HFF-Myc (cell line): Measurements from ENCODE around the gene TMUB2.

Experiments
- DNase-seq: peaks from one replicate; pipeline ENCODE4 v3.0.0-alpha.2; 2011; ENCODE audit warnings: low read depth; ENCODE audit errors: extremely low read depth
- H3K4me3 ChIP-seq: replicated peaks from 2 replicates; pipeline ENCODE4 v1.5.1; 2011; ENCODE audit warnings: low read depth, mild to moderate bottlenecking, control low read depth, low read length
- TF ChIP-seq, protein P1 (sequence below): IDR thresholded peaks from 2 replicates; pipeline ENCODE4 v1.5.1; 2012; ENCODE audit warnings: mild to moderate bottlenecking, low read depth, low read length, control low read depth; ENCODE audit errors: missing control alignments

Gene TMUB2

DNA sequence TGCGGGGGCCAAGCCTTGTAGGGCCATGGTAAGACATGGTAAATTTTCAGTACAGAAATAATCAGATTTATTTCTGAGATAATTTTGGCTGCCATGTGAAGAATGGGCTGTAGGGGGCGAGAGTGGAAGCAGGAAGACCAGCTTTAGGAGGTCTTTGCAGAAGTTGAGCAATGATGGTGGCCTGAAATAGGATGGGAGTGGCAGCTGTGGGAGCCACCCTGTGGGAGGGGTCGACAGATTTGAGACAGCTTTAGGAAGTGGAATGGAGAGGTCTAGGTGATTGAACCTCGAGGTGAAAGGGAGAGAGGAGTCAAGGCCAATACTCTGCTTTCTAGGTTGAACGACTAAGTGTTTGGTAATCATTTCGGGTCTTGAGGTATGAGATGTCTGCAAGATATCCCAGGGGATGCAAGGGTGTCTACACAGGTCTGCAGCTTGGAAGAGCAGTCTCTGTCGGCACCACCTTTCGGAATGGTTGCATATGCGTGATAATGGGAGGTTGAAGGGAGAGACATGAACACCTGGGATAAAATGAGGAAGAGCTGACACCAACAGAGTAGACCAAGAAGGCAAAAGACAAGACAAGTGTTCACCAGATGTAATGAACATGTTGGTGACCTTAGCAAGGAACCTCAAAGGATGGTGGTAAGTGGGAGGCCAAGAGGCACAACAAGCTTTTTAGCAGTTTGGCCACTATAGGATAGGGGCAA is 17.1 kb downstream of the TMUB2 start:
- no peak for DNase-seq
- H3K4me3 ChIP-seq: no peak overlapping the region
- TF ChIP-seq, protein P1, sequence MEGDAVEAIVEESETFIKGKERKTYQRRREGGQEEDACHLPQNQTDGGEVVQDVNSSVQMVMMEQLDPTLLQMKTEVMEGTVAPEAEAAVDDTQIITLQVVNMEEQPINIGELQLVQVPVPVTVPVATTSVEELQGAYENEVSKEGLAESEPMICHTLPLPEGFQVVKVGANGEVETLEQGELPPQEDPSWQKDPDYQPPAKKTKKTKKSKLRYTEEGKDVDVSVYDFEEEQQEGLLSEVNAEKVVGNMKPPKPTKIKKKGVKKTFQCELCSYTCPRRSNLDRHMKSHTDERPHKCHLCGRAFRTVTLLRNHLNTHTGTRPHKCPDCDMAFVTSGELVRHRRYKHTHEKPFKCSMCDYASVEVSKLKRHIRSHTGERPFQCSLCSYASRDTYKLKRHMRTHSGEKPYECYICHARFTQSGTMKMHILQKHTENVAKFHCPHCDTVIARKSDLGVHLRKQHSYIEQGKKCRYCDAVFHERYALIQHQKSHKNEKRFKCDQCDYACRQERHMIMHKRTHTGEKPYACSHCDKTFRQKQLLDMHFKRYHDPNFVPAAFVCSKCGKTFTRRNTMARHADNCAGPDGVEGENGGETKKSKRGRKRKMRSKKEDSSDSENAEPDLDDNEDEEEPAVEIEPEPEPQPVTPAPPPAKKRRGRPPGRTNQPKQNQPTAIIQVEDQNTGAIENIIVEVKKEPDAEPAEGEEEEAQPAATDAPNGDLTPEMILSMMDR: peak; percentile 68

GRCh38 chr17:44204441-44204882 is 17.7 kb downstream of the TMUB2 start:
- no peak for DNase-seq
- H3K4me3 ChIP-seq: no peak overlapping the region
- TF ChIP-seq, protein P1: no peak

GRCh38 chr17:44205962-44206824 is 19.4 kb downstream of the TMUB2 start:
- DNase-seq: no peak
- no peak overlapping the region for H3K4me3 ChIP-seq
- TF ChIP-seq, protein P1: peak; percentile 22

DNA sequence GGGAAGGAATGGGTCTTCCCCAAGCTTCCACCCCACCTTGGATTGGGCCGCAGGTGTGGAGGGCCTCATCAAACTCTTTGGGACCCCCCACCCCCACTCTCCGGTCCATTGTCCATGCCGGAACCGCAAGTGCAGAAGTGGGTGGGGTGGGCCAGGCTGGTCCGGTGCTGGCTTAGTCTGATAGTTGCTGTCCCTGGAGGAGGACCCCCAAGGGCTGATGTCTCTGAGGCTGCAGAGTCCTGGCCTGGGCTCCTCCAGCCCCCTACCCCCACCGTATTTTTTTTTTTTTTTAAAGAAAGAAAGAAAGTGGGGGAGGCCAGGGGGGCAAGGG is 20.0 kb downstream of the TMUB2 start:
- TF ChIP-seq, protein P1: no peak
- no peak for DNase-seq

GRCh38 chr17:44207319-44207718 is 20.5 kb downstream of the TMUB2 start:
- TF ChIP-seq, protein P1: no peak
- DNase-seq: no peak
- no peak overlapping the region for H3K4me3 ChIP-seq

More for the DNA sequence above, 20.0 kb downstream of the TMUB2 start:
- no peak overlapping the region for H3K4me3 ChIP-seq

- DNase-seq: no peak
- TF ChIP-seq, protein P1: no peak
- no peak overlapping the region for H3K4me3 ChIP-seq
Observed at GRCh38 chr17:44207743-44208142, 21.0 kb downstream of the TMUB2 start.
